K562 (cell line): Measurements from ENCODE around the gene CPSF4L. TPM values are rescaled to one million over a fixed set of nuclear protein-coding genes. Genes with fewer than 3 reads are reported as not detected.

Experiments
- CTBP1 ChIP-seq: fragments of 450-650 bp; IDR thresholded peaks from 2 replicates; pipeline ENCODE4 v1.6.1; 2016; ENCODE audit warnings: borderline replicate concordance
- E2F3 ChIP-seq: fragments of 250-450 bp; sonication (Bioruptor Pico); IDR thresholded peaks from 2 replicates; pipeline ENCODE4 v1.4.0; 2020; ENCODE audit warnings: mild to moderate bottlenecking
- GABPA ChIP-seq: fragments of 200-800 bp; sonication (Bioruptor generic); conservative IDR thresholded peaks from 2 replicates; pipeline ENCODE4 v1.6.1; 2016; ENCODE audit warnings: low read depth, missing genetic modification characterization, missing compliant biosample characterization
- GATA2 ChIP-seq: sonication (generic); formaldehyde crosslinking; IDR thresholded peaks from 2 replicates; pipeline ENCODE4 v1.4.0; 2020; ENCODE audit warnings: mild to moderate bottlenecking, missing genetic modification reagents
- GTF2E2 ChIP-seq: fragments of 200-800 bp; sonication (Bioruptor generic); IDR thresholded peaks from 2 replicates; pipeline ENCODE4 v1.6.1; 2016; ENCODE audit warnings: missing genetic modification characterization, missing compliant biosample characterization
- IRF2 ChIP-seq: sonication (generic); formaldehyde crosslinking; IDR thresholded peaks from 2 replicates; pipeline ENCODE4 v1.8.1; 2022; ENCODE audit warnings: mild to moderate bottlenecking, missing genetic modification reagents
- MECOM ChIP-seq: fragments of 250-450 bp; sonication (Bioruptor Pico); IDR thresholded peaks from 2 replicates; pipeline ENCODE4 v1.8.0; 2022; ENCODE audit warnings: inconsistent platforms
- MNT ChIP-seq, 2 experiments: fragments of 450-650 bp; conservative IDR thresholded peaks; 2 replicates each; pipeline ENCODE4 v1.6.1; 2017; ENCODE audit warnings: mild to moderate bottlenecking in 2 of 2, moderate library complexity in 2 of 2
- NFIX ChIP-seq: fragments of 250-450 bp; sonication (Bioruptor Pico); IDR thresholded peaks from 2 replicates; pipeline ENCODE4 v1.4.0; 2020; ENCODE audit warnings: low read depth, mild to moderate bottlenecking, moderate library complexity
- PKNOX1 ChIP-seq: fragments of 450-650 bp; IDR thresholded peaks from 2 replicates; pipeline ENCODE4 v1.6.1; 2016
- RAD51 ChIP-seq: fragments of 450-650 bp; IDR thresholded peaks from 2 replicates; pipeline ENCODE4 v1.7.1; 2016; ENCODE audit warnings: low read depth, mild to moderate bottlenecking, borderline replicate concordance
- SMAD4 ChIP-seq: fragments of 250-450 bp; sonication (Bioruptor Pico); conservative IDR thresholded peaks from 2 replicates; pipeline ENCODE4 v1.8.0; 2021; ENCODE audit warnings: inconsistent platforms, mild to moderate bottlenecking, moderate library complexity
- TAL1 ChIP-seq: fragments of 450-650 bp; IDR thresholded peaks from 2 replicates; pipeline ENCODE4 v1.6.1; 2016; ENCODE audit warnings: mild to moderate bottlenecking
- TBP ChIP-seq: optimal IDR thresholded peaks from 2 replicates; pipeline ENCODE3; 2011; ENCODE audit warnings: low read depth, low read length, improper control_type of control experiment
- TCF15 ChIP-seq: fragments of 250-450 bp; sonication (Bioruptor Pico); IDR thresholded peaks from 2 replicates; pipeline ENCODE4 v1.8.0; 2022; ENCODE audit warnings: moderate library complexity, mild to moderate bottlenecking, inconsistent platforms
- ZBTB1 ChIP-seq: sonication (generic); formaldehyde crosslinking; IDR thresholded peaks from 2 replicates; pipeline ENCODE4 v1.8.1; 2023; ENCODE audit warnings: missing genetic modification reagents, low read depth, mild to moderate bottlenecking, borderline replicate concordance
- ZKSCAN8 ChIP-seq: fragments of 200-800 bp; sonication (Bioruptor generic); IDR thresholded peaks from 2 replicates; pipeline ENCODE4 v1.6.1; 2016; ENCODE audit warnings: missing genetic modification characterization, missing compliant biosample characterization
- ZNF217 ChIP-seq: sonication (generic); formaldehyde crosslinking; IDR thresholded peaks from 2 replicates; pipeline ENCODE4 v1.8.0; 2022; ENCODE audit warnings: mild to moderate bottlenecking, missing genetic modification reagents
- ZNF609 ChIP-seq: sonication (generic); formaldehyde crosslinking; IDR thresholded peaks from 2 replicates; pipeline ENCODE4 v1.8.1; 2023; ENCODE audit warnings: missing genetic modification reagents, mild to moderate bottlenecking, borderline replicate concordance
- ZNF696 ChIP-seq: fragments of 250-450 bp; sonication (Bioruptor Pico); conservative IDR thresholded peaks from 2 replicates; pipeline ENCODE4 v1.4.0; 2020; ENCODE audit warnings: mild to moderate bottlenecking, moderate library complexity
- polyA plus RNA-seq, 8 experiments: library from polyadenylated mRNA; depleted of rRNA in 4 of 8; stranded (reverse) in 5 of 8; unstranded in 3 of 8; fragments of >200 nt; fragmentation: Nextera tagmentation in 2 of 8; fragmentation: Illumina TruSeq in 1 of 8; extraction: Ambion mirVana in 2 of 8; extraction: Trizol in 1 of 8; gene quantifications; 2 replicates each; pipeline versions ENCODE4 v1.2.1 to v1.2.3, GENCODE V29; 2011 to 2014; ENCODE audit warnings: inconsistent platforms in 1 of 8, missing spikeins in 1 of 8
- total RNA-seq, 7 experiments: library from RNA; depleted of rRNA in 6 of 7; stranded (reverse); fragments of >200 nt in 6 of 7; fragmentation: Illumina TruSeq in 2 of 7; extraction: Trizol in 2 of 7; gene quantifications; 2 replicates each; pipeline versions ENCODE4 v1.2.1 to v1.2.3, GENCODE V29; 2011 to 2021; ENCODE audit warnings: low replicate concordance in 1 of 7
- TF ChIP-seq, protein P1 (sequence below): sonication (generic); formaldehyde crosslinking; IDR thresholded peaks from 2 replicates; pipeline ENCODE4 v1.8.1; 2022; ENCODE audit warnings: missing genetic modification reagents

Gene CPSF4L
- total and polyA plus RNA-seq, 9 of the 15 experiments (the other 6 are each of a cell fraction or from before 2014, with no cell fraction given), result not detected

DNA sequence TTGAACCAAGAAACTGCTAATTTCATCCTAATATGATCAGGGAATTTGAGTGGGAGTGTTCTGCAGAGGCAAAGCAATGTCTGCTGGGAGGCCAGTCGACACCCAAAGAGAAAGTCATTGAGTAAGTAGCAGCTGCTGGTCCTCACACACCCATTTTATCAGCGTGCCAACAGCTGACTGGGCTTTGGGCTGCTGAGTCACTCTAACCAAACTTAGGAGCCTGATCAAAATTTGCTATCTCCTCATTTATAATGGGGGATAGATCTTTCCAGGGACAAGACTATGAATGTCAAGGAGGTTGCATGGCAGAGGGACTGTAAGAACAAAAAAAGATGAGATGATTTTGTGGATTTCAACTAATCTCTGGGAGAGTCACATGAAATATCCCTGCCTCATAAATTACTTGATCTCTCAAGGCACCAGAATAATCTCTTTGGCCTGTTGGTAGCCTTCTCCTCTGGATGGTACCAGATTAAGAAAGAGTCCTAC, 32.9 kb downstream of the CPSF4L start (continued):
- TF ChIP-seq TBP (no peak), GTF2E2 (tag) (no peak), SMAD4 (CRISPR knock-in tag) (no peak), TCF15 (CRISPR knock-in tag) (no peak), MNT (conservative IDR thresholded peaks at IDR 0.05) (peak; percentile 36 to 58), NFIX (CRISPR knock-in tag) (no peak), TAL1 (peak; percentile 73), PKNOX1 (no peak), GATA2 (CRISPR knock-in tag) (0 out of 2 replicates have a peak, but pooled peaks have one; percentile 9), ZKSCAN8 (CRISPR knock-in tag) (no peak), ZNF217 (CRISPR knock-in tag) (no peak), CTBP1 (peak; percentile 49; the same call in 1 of the 2 replicates), ZNF609 (no peak), ZNF696 (no peak), MECOM (CRISPR knock-in tag) (no peak), E2F3 (no peak), RAD51 (no peak), IRF2 (no peak), GABPA (tag) (no peak), ZBTB1 (no peak)
- TF ChIP-seq, protein P1, sequence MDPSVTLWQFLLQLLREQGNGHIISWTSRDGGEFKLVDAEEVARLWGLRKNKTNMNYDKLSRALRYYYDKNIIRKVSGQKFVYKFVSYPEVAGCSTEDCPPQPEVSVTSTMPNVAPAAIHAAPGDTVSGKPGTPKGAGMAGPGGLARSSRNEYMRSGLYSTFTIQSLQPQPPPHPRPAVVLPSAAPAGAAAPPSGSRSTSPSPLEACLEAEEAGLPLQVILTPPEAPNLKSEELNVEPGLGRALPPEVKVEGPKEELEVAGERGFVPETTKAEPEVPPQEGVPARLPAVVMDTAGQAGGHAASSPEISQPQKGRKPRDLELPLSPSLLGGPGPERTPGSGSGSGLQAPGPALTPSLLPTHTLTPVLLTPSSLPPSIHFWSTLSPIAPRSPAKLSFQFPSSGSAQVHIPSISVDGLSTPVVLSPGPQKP (CRISPR knock-in tag), result no peak
